ENCODE measurements around the gene AKAIN1. TPM values are rescaled to one million over a fixed set of nuclear protein-coding genes. Genes with fewer than 3 reads are reported as not detected.

The AKAIN1 gene
- total RNA-seq, 3 donors from 2014 or later, result not detected

GRCh38 chr18:5152343-5153020, 44.6 kb downstream of the AKAIN1 start:
- no peak for DNase-seq
- no peak for ATAC-seq
- intact Hi-C loops (cut with DNase I, micrococcal nuclease), result no loop called here
- no peak for TF ChIP-seq CTCF (IDR thresholded peaks at IDR 0.05)
- Histone ChIP-seq H3K36me3 (ENCODE audit: low read depth) (no peaks in the 10 kb centered on the region), H3K4me1 (ENCODE audit: low read depth) (no peaks in the 10 kb centered on the region), H3K9me3 (no peaks in the 10 kb centered on the region), H3K4me3 (no peak overlapping the region)

DNA sequence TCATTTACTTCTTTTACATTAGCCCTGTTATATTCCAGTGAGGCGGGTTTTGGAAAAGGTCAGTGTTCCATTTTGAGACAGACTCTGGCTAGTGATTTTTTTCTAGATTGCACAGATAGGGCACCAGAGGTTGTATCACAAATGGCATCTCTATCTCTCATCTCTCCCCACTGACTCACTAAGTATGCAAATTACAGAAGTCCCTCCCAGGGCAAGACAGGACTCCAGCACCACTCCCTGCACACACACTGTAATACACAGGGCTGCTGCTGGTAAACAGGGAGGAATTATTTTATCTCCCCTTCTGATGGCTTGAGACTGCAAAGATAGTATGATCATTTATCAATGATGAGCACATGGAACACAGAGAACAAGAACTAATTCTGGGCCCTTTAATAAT, 46.2 kb downstream of the AKAIN1 start:
- no peak for ATAC-seq
- intact Hi-C loops (cut with DNase I, micrococcal nuclease), result no loop called here
- H3K36me3 ChIP-seq (ENCODE audit: low read depth), result no peaks in the 10 kb centered on the region
- no peak for DNase-seq
- H3K9me3 ChIP-seq, result no peaks in the 10 kb centered on the region
- H3K4me3 ChIP-seq, result no peak overlapping the region
- no peaks in the 10 kb centered on the region for H3K4me1 ChIP-seq (ENCODE audit: low read depth)
- no peak for TF ChIP-seq CTCF (IDR thresholded peaks at IDR 0.05)

GRCh38 chr18:5146093-5146492, 51.0 kb downstream of the AKAIN1 start:
- DNase-seq, result no peak
- intact Hi-C loops (cut with DNase I, micrococcal nuclease), result no loop called here
- H3K4me1 ChIP-seq (ENCODE audit: low read depth), result no peaks in the 10 kb centered on the region
- no peak overlapping the region for H3K4me3 ChIP-seq
- no peak for TF ChIP-seq CTCF (IDR thresholded peaks at IDR 0.05)
- H3K36me3 ChIP-seq (ENCODE audit: low read depth), result no peaks in the 10 kb centered on the region
- no peak for ATAC-seq
- no peaks in the 10 kb centered on the region for H3K9me3 ChIP-seq

DNA sequence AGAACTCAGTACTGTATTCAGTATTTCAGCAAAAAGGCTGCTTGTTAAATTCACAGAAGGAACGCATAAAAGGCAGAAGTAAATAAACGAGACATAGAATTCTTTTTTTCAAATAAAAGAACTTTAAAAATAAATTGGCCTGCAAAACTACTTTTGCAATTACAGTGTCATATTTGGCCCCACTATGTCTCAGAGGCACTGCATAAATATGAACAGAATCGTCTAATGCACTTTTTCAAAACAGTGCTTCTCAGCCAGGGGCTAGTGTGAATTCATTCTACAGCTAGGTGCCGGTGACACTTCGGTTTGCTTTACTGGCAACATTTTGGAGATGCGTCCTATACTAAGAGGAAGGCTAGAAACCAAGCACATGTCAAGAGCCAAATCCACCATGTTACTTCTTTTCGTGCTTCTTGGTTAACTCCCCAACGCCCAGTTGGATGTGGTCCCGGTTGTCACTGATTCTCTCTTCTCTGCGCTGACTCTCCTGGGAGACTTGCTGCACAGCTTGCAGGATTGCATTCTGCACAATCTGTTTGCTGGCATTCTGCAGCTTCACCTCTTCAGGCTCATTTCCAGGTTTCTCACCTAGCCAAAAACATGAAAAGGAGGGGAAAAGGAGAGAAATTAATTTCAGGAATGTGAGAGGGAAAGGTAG, 51.8 kb downstream of the AKAIN1 start:
- intact Hi-C loops (cut with DNase I, micrococcal nuclease), result no loop called here
- no peak for ATAC-seq
- TF ChIP-seq CTCF (IDR thresholded peaks at IDR 0.05), result no peak
- no peak for DNase-seq
- no peaks in the 10 kb centered on the region for H3K9me3 ChIP-seq
- no peaks in the 10 kb centered on the region for H3K4me1 ChIP-seq (ENCODE audit: low read depth)
- H3K36me3 ChIP-seq (ENCODE audit: low read depth), result no peaks in the 10 kb centered on the region
- H3K4me3 ChIP-seq, result no peak overlapping the region

- no peak for DNase-seq
- H3K9me3 ChIP-seq, result no peaks in the 10 kb centered on the region
- H3K4me1 ChIP-seq (ENCODE audit: low read depth), result no peaks in the 10 kb centered on the region
- TF ChIP-seq CTCF (IDR thresholded peaks at IDR 0.05), result no peak
- no peaks in the 10 kb centered on the region for H3K36me3 ChIP-seq (ENCODE audit: low read depth)
- ATAC-seq, result no peak
- intact Hi-C loops (cut with DNase I, micrococcal nuclease), result no loop called here
- no peak overlapping the region for H3K4me3 ChIP-seq
These were observed 52.4 kb downstream of the AKAIN1 start for GRCh38 chr18:5144629-5145028.
